Measurements from ENCODE around the gene GGTLC1.
"Not testable (repeated sequence)": the region's sequence is repeated elsewhere in the genome, so short reads cannot be mapped to it uniquely, and the experiment has no call there.

GGTLC1 gene

GRCh38 chr20:23995905-23996666 lies 7.5 kb upstream of the GGTLC1 start:
- Histone ChIP-seq H3K27ac (no peak overlapping the region), H3K4me3 (no peak overlapping the region)

DNA sequence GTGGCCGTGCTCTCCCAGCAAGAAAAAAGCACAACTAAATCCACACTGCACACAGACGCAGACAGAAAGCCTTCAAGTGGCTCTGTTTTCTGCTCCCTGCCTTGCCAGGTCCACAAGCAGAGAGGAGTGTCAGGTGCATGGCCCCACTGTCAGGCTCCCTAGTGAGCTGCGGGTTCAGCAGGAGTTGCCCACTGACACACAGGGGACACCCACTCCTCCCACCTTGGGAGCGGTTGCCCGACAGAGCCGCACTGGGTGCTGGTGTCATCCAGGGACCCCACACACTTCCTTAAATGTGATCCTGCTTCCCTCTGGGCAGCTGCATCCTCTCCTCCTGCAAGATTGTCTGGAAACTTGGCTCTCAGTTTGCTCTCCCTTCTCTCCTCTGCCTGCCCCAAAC lies 6.7 kb upstream of the GGTLC1 start:
- not testable (repeated sequence) for H3K4me3 ChIP-seq, H3K27ac ChIP-seq

DNA sequence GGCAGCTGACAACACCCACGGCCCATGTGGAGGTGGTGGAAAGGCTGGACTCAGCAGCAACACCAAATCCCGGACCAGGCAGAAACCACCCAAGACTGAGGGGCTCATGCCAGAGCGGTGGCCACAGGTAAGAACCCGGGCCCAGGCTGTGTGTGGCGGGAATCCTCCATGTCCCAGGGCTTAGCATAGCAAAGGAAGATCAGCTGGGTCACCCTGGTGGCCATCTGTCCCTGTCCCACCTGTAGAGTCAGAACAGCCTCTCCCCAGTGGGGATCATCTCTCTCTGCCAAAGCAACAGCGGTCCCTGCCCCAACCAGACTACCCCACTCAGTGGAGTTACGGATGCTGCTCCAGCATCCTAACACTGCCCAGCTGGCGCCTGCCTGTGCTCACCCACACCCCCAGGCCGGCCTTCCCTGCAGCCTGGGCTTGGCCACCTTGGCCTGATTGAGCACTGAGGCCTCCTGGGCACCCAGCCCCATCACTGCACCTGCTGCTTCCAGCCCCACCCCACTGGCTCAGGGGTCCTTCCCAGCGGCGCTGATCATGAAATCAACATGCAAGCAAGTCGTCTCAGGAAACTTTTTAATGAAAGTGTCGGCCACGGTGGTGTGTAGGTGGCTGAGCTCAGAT lies 5.5 kb upstream of the GGTLC1 start:
- not testable (repeated sequence) for H3K27ac ChIP-seq, H3K4me3 ChIP-seq

DNA sequence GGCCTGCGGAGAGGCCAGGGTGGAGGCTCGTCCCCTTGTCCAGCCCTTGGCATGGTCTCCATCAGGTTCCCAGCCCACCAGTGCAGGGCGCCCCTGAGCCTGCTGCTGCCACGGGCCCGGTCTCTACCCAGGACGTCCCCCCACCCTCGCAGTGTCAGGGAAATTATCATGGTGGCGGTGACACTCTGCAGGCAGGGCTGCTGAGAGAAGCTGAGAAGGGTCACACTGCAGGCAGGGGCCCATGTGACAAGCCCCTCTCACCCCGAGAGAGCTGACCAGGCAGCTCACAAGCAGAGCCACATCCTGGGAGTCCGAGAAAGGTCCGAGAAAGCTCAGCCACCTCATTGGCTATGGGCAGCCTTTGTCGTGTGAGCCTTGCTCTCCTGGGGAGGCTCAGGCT lies 4.9 kb upstream of the GGTLC1 start:
- H3K27ac ChIP-seq, H3K4me3 ChIP-seq: not testable (repeated sequence)

- not testable (repeated sequence) for H3K27ac ChIP-seq, H3K4me3 ChIP-seq
Measured at GRCh38 chr20:23990296-23990695, 1.7 kb upstream of the GGTLC1 start.

DNA sequence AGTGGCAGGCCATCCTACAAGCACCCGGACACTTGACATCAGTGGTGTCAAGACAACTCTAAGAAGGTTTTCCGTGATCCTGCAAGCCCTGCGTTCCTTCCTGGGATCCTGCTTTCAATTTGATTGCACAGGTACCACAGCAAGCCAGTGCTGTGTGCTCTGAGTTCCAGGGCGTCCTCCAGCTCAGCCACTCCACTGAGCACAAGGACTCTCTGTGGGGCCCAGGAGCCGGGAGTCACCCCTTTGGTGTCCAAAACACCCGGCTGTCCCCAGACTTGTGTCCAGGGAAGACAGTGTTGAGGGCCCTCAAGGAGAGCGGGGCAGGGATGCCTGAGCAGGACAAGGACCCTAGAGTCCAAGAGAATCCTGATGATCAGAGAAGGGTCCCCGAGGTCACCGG lies 387 bp upstream of the GGTLC1 start:
- H3K27ac ChIP-seq, H3K4me3 ChIP-seq: not testable (repeated sequence)

DNA sequence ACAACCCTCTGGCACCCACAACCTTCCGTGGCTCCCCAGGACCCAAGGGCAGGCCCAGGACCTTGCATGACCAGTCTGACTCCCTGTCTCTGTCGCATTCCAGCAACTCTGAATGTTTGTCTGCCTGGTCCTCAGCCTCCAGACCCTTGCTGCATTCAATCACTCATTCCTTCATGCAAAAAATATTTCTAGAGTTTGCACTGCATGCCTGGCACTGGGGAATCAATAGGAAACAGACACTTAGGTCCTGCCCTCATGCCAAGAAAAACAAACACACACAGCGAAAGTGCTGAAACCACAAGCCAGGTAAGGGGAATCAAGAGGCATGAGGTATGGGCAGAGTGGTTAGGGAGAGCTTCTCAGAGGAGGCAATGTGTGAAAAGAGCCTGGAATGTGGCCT lies 1.9 kb downstream of the GGTLC1 start:
- not testable (repeated sequence) for H3K27ac ChIP-seq, H3K4me3 ChIP-seq

- not testable (repeated sequence) for H3K27ac ChIP-seq, H3K4me3 ChIP-seq
Measured at GRCh38 chr20:23986310-23986709, 2.3 kb downstream of the GGTLC1 start.

- not testable (repeated sequence) for H3K27ac ChIP-seq, H3K4me3 ChIP-seq
Measured at GRCh38 chr20:23985790-23986225, 2.8 kb downstream of the GGTLC1 start.

- not testable (repeated sequence) for H3K27ac ChIP-seq, H3K4me3 ChIP-seq
Measured at GRCh38 chr20:23985066-23985789, 3.4 kb downstream of the GGTLC1 start.

GRCh38 chr20:23984476-23985023 lies 4.0 kb downstream of the GGTLC1 start:
- not testable (repeated sequence) for H3K27ac ChIP-seq, H3K4me3 ChIP-seq

DNA sequence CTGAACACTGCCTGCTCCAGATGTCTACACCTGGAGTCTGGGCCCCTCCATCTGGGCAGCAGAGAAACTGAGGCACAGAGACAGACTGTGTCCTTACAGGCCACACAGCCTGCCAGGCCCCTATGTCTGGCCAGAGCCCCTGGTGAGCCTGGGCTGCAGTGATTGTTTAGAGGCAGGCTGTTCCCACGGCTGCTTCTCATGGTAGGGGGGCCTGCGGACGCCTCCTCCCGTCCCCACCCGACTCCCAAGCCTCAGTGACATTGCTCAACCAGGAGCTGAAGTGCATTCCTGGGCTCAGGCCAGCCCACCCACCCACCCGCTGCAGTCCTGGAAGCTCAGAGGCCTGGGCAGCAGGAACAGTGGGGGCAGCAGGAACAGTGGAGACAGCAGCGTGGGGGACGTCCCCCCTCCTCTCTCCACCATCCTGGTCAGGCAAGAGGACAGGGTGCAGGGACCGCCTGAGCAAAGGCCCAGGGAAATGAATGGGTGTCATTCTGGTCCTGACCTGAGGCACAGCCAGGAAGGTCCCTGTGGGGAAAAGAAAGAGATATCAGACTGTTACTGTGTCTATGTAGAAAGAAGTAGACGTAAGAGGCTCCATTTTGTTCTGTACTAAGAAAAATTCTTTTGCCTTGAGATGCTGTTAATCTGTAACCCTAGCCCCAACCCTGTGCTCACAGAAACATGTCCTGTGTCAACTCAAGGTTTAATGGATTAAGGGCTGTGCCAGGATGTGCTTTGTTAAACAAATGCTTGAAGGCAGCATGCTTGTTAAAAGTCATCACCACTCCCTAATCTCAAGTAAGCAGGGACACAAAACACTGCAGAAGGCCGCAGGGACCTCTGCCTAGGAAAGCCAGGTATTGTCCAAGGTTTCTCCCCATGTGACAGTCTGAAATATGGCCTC lies 6.2 kb downstream of the GGTLC1 start:
- not testable (repeated sequence) for H3K27ac ChIP-seq, H3K4me3 ChIP-seq

- not testable (repeated sequence) for H3K4me3 ChIP-seq, H3K27ac ChIP-seq
Measured at GRCh38 chr20:23981526-23981925, 7.1 kb downstream of the GGTLC1 start.

DNA sequence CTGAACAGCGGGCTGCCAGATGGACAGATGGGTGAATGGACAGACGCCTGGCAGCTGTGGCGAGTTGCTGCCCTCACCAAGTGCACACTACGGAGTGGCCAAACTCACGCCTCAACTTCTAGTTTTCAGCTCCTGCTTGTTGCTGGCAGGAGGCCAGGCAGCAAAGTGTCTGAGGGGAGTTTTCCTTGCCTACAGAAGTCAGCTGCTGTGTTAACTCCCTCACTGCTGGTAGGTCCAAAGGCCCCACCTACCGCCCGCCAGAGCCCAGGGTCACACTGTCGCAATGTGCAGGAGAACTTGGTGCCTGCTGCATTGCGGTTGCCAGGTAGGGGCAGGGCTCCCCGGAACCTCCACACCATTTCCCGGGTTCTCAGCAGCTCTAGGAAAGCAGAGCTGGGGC lies 7.6 kb downstream of the GGTLC1 start:
- H3K4me3 ChIP-seq, H3K27ac ChIP-seq: not testable (repeated sequence)

GRCh38 chr20:23979899-23980811 lies 8.4 kb downstream of the GGTLC1 start:
- H3K27ac ChIP-seq, H3K4me3 ChIP-seq: not testable (repeated sequence)

DNA sequence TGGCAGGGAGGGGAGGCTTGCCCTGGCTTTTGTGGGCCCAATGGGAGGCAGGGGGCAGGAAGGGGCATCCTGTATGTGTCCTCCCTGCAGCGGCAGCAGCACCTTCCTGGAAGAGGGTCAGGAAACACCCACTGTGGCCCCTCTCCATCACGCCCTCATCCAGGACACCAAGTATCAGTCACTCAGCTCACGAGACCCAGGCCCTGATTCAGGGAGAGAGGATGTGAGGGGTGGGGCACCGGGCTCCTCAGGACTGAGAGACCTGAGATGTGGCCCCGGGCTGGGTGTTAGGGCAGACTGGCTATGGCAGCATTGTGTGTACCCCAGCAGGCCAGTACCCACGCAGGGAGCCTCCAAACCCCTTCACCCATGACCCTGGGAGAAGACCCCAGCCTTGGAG lies 9.2 kb downstream of the GGTLC1 start:
- not testable (repeated sequence) for H3K4me3 ChIP-seq, H3K27ac ChIP-seq

DNA sequence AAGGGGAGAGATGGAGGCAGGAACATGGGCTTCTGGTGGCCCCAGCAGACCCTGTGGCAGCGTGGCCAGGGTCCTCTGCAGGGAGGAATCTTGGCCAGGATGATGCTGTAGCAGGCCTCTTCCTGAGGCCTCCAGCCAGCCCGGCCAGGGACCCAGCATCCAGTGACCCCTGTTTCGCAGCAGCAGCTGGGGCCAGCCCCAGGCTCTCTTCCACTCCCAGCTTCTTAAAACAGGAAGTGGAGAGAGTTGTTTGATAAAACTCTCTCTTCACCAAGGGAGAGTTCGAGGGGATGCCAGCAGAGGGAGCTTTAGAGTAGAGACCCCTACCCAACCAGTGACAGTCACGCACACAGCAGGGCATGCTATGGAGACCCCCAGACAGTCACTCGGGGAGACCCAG lies 10.1 kb downstream of the GGTLC1 start:
- H3K27ac ChIP-seq, H3K4me3 ChIP-seq: not testable (repeated sequence)

DNA sequence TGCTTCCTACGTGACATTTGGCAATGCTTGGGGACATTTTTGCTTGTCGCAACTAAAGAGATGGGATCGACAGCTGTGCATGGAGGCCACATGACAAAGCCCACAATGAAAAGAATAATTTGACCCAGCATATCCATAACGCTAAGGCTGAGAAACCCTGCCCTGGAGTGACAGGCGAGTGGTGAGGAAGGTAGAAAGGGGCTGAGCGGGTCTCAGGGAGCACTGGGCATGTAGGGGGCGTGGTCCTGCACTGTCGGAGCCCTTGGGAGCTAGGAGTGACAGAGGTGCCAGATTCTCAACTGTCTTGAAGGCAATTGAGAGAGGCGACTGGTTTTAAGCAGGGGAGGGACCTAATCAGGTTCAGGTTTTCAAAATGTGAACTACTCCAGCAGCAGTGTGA lies 13.6 kb downstream of the GGTLC1 start:
- Histone ChIP-seq H3K27ac (no peak overlapping the region), H3K4me3 (no peak overlapping the region)

- Histone ChIP-seq H3K4me3 (no peak overlapping the region), H3K27ac (no peak overlapping the region)
Measured at GRCh38 chr20:23971310-23971709, 17.3 kb downstream of the GGTLC1 start.
